ENCODE results near the gene ZNF614. TPM values are rescaled to one million over a fixed set of nuclear protein-coding genes. Genes with fewer than 3 reads are reported as not detected.
A peak's percentile ranks its signal among the peaks of the same experiment; 100 is the strongest.

ZNF614 gene
- total and polyA plus RNA-seq, 9 of the 15 experiments (the other 6 are each of a cell fraction or from before 2014, with no cell fraction given), result 4.9 to 16.3 (median 11.4) TPM

DNA sequence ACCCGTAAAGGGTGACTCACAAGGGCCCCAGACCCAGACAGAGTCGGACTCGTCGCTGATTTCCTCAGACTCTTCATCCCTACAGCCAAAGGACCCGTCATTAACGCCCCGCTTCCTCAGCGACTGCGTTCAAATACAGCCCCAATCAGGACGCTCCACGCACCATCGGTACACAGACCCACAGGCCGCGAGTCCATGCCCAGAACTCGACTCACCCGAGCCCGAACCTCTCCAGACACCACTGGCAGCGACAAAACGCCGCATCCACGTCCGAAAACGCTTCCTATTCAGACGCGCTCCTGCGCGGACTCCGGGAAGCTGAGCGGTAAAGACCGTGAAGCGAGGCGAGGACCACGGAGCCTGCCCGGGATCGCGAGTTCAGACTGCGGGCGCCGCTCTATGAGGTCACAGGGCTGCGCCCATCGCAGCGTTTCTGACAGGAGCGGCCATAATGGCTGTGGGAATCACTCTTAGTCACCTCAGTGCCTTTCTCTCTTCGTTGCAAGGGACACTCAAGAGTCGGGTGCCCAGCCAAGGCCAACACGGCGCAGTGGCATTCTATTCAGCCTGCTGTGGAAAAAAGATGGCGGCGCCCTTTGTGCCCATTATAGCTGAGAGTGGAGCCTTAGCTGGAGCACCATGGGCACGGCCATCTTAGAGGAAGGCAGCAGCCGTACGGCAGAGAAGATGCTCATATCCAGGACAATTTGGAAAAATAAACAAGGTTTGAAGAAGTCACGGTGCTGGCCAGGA, at the start of gene ZNF614 (continued):
- TF ChIP-seq HDAC3 (IDR thresholded peaks at IDR 0.05; ENCODE audit: borderline replicate concordance, partially characterized antibody), result no peak
- no peak; the same call in 1 of the 2 replicates for TF ChIP-seq CBX1 (IDR thresholded peaks at IDR 0.05; ENCODE audit: low read depth)
- TF ChIP-seq, protein P1, sequence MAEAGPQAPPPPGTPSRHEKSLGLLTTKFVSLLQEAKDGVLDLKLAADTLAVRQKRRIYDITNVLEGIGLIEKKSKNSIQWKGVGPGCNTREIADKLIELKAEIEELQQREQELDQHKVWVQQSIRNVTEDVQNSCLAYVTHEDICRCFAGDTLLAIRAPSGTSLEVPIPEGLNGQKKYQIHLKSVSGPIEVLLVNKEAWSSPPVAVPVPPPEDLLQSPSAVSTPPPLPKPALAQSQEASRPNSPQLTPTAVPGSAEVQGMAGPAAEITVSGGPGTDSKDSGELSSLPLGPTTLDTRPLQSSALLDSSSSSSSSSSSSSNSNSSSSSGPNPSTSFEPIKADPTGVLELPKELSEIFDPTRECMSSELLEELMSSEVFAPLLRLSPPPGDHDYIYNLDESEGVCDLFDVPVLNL (CRISPR knock-in tag; IDR thresholded peaks at IDR 0.05; ENCODE audit: low read depth), result 0 out of 2 replicates have a peak, but pooled peaks have one; percentile 48
- TF ChIP-seq U2AF2 (optimal IDR thresholded peaks at IDR 0.05; ENCODE audit: low read depth, low read length), result no peak
- no peak for TF ChIP-seq NFE2 (IDR thresholded peaks at IDR 0.05; ENCODE audit: low read depth)
- TF ChIP-seq ZBTB7A (IDR thresholded peaks at IDR 0.05; ENCODE audit: borderline replicate concordance, control insufficient read depth, low read depth, low read length), result no peak
- TF ChIP-seq, protein P2, sequence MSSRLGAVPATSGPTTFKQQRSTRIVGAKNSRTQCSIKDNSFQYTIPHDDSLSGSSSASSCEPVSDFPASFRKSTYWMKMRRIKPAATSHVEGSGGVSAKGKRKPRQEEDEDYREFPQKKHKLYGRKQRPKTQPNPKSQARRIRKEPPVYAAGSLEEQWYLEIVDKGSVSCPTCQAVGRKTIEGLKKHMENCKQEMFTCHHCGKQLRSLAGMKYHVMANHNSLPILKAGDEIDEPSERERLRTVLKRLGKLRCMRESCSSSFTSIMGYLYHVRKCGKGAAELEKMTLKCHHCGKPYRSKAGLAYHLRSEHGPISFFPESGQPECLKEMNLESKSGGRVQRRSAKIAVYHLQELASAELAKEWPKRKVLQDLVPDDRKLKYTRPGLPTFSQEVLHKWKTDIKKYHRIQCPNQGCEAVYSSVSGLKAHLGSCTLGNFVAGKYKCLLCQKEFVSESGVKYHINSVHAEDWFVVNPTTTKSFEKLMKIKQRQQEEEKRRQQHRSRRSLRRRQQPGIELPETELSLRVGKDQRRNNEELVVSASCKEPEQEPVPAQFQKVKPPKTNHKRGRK (tag; IDR thresholded peaks at IDR 0.05), result no peak
- TF ChIP-seq CBX3 (IDR thresholded peaks at IDR 0.05; ENCODE audit: borderline replicate concordance in 1 of 2, low read length in 2 of 2), result peak in 1 of 2 experiments; percentile 83; a peak in 1 of 3 replicates
- 0 out of 2 replicates have a peak, but pooled peaks have one; percentile 12 for TF ChIP-seq SMARCE1 (IDR thresholded peaks at IDR 0.05)
- TF ChIP-seq, protein P3, sequence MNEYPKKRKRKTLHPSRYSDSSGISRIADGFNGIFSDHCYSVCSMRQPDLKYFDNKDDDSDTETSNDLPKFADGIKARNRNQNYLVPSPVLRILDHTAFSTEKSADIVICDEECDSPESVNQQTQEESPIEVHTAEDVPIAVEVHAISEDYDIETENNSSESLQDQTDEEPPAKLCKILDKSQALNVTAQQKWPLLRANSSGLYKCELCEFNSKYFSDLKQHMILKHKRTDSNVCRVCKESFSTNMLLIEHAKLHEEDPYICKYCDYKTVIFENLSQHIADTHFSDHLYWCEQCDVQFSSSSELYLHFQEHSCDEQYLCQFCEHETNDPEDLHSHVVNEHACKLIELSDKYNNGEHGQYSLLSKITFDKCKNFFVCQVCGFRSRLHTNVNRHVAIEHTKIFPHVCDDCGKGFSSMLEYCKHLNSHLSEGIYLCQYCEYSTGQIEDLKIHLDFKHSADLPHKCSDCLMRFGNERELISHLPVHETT (CRISPR knock-in tag; conservative IDR thresholded peaks at IDR 0.05 in 1 of 2, IDR thresholded peaks at IDR 0.05 in 1 of 2), result peak in 1 of 2 experiments; percentile 87; a peak in 2 of 4 replicates
- 0 out of 2 replicates have a peak, but pooled peaks have one; percentile 27 for TF ChIP-seq ARID1B (IDR thresholded peaks at IDR 0.05)
- TF ChIP-seq ARHGAP35 (IDR thresholded peaks at IDR 0.05; ENCODE audit: partially characterized antibody), result peak; percentile 78
- TF ChIP-seq RBM17 (IDR thresholded peaks at IDR 0.05; ENCODE audit: borderline replicate concordance, low read depth, low read length), result no peak
- peak in 1 of 2 experiments; percentile 90; a peak in 2 of 4 replicates for TF ChIP-seq TBL1XR1 (IDR thresholded peaks at IDR 0.05; ENCODE audit: low read length in 2 of 2)
- TF ChIP-seq ZFX (CRISPR knock-in tag; IDR thresholded peaks at IDR 0.05), result peak; percentile 91
- TF ChIP-seq ZFP36 (IDR thresholded peaks at IDR 0.05; ENCODE audit: low read depth, low read length, partially characterized antibody), result no peak
- no peak for TF ChIP-seq ZNF354B (CRISPR knock-in tag; IDR thresholded peaks at IDR 0.05)

All from K562 (cell line).